LoVo (cell line): ENCODE data around the gene TBPL2.
"Not testable (repeated sequence)": the region's sequence is repeated elsewhere in the genome, so short reads cannot be mapped to it uniquely, and the experiment has no call there.

Experiments used
- DNase-seq: peaks from one replicate; pipeline ENCODE4 v3.0.0-alpha.2; 2016; ENCODE audit warnings: low spot score

Gene TBPL2

GRCh38 chr14:55438066-55438683 is 2.2 kb downstream of the TBPL2 start:
- DNase-seq: peak; percentile 41

- DNase-seq: no peak
These were observed 3.5 kb downstream of the TBPL2 start for GRCh38 chr14:55436931-55437330.

- no peak for DNase-seq
These were observed 3.9 kb downstream of the TBPL2 start for GRCh38 chr14:55436519-55436918.

DNA sequence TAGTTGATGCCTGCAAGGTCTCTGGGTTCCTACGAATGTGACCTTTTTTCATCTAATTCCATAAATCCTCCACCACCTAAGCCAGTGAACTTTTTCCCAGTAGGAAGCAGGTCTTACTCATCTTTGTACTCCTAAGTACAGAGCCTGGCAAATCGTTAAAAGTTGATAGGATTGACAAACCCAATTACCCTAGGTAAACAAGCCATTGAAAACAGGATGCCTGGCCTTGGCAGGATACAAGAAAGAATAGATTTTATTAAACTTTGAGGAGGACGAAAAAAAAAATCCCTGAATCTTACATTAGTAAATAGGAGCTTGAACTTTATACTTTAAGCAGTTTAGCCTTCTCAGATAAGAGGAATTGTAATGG is 5.6 kb downstream of the TBPL2 start:
- DNase-seq: no peak

- no peak for DNase-seq
These were observed 6.3 kb downstream of the TBPL2 start for GRCh38 chr14:55433880-55434804.

DNA sequence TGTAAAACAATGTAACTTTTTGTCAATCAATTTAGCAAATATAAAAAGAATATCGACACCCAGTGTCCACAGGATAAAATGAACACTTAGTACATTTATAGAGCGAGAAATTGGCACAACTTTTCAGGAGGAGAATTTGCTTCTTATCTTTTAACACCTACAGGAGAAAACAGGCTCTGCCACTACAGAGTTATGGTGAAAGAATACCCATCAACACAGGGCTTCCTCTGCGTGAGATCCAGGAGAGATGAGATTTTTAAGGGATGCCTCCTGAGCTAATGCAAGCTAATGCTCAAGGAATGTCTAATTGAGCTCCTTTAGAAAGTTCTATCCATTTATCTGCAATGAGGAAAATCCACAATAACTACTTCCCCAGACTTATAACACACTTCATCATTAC is 7.8 kb downstream of the TBPL2 start:
- no peak for DNase-seq

GRCh38 chr14:55430024-55430690 is 10.3 kb downstream of the TBPL2 start:
- DNase-seq: peak; percentile 63

- DNase-seq: peak; percentile 80
These were observed 13.0 kb downstream of the TBPL2 start for GRCh38 chr14:55427439-55427838.

- no peak for DNase-seq
These were observed 13.5 kb downstream of the TBPL2 start for GRCh38 chr14:55426891-55427290.

DNA sequence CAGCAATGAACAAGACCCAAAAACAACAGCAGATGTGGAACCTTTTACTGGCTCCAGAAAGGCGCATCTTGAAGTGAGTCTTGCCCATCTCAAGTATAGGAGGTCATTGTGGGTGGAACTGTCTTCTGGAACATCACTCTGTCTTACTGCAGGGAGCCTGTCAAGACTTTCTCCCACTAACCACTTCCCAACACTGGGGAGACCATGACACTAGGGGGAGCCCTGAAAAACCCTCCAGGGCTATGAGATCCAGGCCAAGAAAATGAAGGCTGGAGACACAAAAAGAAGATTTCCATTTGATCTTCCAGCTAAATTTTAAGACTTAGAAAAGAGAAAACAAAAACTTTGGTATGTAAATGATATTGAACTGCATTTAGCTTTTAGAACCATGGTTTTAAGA is 15.3 kb downstream of the TBPL2 start:
- no peak for DNase-seq

- peak; percentile 21 for DNase-seq
These were observed 16.4 kb downstream of the TBPL2 start for GRCh38 chr14:55423969-55424368.

- not testable (repeated sequence) for DNase-seq
These were observed 18.1 kb downstream of the TBPL2 start for GRCh38 chr14:55422338-55422737.

DNA sequence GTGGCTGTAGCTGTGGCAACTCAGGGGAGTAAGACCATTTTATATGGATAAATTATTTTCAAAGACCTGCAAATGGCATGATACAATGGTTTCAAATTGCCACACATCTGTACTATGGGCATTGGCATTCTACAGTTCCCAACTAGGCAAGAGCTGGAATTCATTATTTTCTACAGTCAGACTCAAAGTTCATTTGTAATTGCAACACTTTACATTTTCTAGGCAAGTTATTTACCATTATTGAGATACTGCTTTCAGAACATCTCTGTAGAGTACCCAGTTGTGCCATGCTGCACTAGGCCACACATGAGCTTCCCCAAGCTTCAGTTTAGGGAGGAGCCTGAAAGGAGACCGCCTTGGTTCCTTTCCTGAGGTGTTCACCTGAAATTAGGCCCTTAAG is 20.8 kb downstream of the TBPL2 start:
- no peak for DNase-seq

DNA sequence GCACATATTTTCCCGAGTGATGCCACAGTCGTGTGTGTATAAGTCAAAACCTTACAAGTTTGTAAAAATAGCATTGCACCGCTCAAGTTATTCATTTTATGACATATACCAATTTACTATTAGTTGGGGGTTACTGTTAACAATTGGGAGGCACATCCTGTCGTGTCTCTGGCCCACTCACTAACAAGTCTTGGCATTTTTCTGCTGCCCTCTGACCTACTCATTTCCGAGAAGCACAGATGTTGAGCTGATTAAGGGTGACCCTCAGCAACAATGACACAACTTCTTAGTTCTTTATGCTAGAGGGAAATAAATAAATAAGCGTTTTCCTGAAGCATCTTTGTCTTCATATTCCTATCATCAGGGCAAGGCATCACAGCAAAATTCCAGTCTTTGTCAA is 22.0 kb downstream of the TBPL2 start:
- DNase-seq: no peak

- no peak for DNase-seq
These were observed 22.5 kb downstream of the TBPL2 start for GRCh38 chr14:55417955-55418354.

- DNase-seq: no peak
These were observed 23.6 kb downstream of the TBPL2 start for GRCh38 chr14:55416866-55417265.

DNA sequence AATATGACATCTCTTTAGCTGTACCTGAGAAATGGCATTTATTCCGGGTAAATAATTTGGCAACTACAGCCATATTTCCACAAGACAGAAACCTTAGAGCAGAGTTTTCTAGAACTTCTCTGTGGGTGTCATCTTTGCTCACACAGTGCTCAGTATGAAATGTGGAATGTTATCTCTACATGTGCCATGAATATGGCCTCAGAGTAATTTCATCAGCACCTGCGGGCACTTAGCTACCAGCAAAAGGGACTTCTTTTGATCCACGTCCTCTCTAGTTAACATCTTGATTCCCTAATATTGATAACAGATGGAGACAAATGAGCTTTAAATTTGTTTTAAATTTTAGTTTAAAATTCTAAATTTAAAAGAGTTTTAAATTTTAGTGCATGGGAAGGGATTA is 25.9 kb downstream of the TBPL2 start:
- no peak for DNase-seq

DNA sequence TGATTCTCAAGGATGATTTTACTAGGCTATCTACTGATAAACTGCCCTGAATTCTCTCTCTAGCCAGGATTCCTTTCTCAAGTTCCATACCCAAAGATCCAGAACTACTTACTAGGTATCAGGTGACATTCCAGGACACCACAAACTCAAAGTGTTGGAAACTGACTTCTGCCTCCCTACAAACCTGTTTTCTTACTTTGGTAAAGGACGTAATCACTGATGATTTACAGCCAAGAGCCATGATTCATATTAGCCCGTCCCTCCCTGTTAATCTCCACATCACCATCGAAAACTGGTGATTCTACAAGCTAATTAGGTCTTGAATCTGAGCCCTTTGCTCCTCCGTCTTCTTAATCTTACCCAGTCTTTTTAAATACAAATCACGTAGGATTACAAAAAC is 27.7 kb downstream of the TBPL2 start:
- DNase-seq: peak; percentile 38

- DNase-seq: peak; percentile 82
These were observed 28.7 kb downstream of the TBPL2 start, which contains the start of gene ATG14 for GRCh38 chr14:55411426-55412389. Gene ATG14 (minus strand): TSS chr14:55411830. CDS start chr14:55411822, 8 bp downstream.

- no peak for DNase-seq
These were observed 29.5 kb downstream of the TBPL2 start for GRCh38 chr14:55410876-55411275.

- no peak for DNase-seq
These were observed 36.1 kb downstream of the TBPL2 start for GRCh38 chr14:55404173-55404854.
